Measurements from ENCODE around the gene GPLD1.

The GPLD1 gene

DNA sequence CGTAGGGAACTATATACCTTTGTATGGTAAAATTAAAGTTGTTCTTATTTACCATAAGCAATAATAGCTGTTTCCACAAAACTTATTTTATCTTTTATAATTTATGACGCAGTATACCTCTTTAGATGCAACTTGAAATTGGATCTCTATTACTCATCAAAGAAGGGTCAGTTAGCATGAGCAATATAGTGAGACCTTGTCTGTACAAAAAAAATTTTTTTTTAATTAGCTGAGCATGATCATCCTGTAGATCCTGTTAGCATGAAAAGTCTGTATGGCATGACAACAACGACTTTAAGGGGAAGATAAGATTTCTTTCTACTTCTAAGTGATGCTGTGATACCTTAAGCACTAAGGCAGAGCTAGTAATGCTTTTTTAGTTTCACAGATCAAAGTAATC, 11.3 kb upstream of the GPLD1 start:
- no peak for DNase-seq

DNA sequence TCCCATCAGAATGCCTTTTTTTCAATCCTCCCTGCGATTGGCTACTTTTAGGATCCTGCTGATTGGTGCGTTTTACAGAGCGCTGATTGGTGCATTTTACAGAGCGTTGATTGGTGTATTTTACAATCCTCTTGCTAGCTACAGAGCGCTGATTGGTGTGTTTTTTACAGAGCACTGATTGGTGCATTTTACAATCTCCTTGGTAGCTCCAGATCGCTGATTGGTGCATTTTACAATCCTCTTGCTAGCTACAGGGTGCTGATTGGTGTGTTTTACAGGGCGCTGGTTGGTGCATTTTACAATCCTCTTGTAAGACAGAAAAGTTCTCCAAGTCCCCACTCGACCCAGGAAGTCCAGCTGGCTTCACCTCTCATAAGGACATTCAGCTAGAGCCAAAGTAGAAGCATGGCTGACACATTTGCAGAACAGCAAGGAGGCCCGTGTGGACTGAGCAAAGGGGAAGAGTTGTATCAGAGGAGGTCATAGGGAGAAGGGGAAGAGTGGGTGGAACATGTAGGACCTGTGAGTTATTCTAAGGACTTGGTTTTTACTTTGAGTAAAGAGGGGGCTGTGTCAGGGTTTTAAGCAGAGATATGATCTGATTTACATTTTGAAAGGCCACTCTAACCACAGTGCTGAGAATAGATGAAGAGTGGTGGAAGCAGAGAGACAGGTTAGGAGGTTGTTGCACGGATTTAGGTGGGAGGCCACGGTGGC, 8.0 kb upstream of the GPLD1 start:
- no peak for DNase-seq

DNA sequence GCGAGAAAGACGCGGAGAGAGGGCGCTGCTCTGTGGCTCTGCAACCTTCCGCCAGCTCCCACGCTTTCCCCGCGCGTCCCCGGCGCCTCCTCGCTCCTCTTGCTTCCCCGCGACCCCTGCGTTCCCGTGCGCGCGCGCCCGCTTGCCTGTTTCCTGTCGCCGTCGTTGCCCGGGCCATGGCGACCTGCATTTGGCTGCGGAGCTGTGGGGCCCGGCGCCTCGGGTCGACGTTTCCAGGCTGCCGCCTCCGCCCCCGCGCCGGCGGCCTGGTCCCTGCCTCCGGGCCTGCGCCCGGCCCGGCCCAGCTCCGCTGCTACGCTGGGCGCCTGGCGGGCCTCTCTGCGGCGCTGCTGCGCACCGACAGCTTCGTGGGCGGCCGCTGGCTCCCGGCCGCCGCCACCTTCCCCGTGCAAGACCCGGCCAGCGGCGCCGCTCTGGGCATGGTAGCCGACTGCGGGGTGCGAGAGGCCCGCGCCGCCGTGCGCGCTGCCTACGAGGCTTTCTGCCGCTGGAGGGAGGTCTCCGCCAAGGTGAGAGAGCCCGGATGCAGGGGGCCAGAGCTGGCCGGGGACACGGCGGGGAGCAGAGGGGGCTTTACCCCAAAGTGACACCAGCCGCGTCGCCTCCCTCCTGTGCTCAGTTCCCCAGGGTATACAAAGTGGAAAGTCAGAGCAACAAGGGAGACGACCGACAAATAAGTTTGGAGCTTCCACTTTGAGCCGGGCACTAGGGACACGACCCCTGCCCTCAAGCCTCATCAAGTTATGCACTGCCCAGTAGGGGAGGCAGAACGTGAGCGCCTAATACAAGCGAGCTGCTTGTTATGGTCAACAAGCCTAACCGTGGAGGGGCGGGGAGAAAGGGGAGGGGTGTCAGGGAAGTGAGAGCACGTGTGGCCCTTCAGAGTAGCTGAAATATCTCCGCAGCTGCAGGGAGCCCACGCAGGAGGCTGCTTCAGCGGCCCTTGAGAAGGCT, 5.7 kb upstream of the GPLD1 start, which contains the start of gene ALDH5A1:
TSS of gene ALDH5A1 (plus strand) at position 149 of the 975 bp plus-strand sequence. CDS start at position 177, 28 bp downstream.
- peak; percentile 60 for DNase-seq

DNA sequence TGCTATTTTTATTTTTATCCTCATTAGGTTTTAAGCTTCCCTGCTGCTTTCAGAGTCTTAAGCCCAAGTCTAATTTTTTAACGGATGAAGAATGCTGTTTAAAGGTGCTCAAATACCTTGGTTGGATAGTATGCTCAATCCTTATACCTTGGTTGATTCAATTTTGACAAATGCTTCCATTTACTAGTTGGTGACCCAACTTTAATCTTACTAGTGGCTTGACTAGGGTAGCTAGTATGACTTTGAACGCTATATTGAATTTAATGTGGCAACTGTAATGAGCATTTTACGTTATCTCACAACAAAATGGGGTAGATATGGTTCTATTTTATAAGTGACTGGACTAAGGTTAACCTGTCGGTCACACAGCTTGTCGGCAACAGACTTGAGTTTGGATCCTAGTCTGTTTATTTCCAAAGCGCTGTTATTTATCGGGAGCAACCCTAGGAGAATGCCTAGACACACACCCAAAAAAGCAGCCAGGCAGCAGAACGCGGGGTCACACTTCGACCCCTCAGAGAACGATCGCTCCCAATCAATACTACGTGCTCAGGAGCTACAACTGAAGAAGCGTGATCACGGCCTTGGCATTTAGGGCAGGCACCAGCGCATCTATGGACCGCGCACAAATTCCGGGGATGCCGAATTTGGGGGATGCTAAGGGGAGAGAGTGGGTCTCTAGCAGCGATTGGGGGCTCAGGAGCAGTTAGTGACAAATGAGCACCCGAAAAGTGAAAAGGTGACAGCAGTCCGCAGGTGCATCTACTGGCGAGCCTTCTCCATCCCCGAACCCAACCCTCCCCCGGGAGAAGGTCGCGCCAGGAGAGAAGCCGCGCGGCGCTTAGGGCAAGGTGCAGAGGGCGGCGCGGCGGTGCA, 4.8 kb upstream of the GPLD1 start:
- no peak for DNase-seq

DNA sequence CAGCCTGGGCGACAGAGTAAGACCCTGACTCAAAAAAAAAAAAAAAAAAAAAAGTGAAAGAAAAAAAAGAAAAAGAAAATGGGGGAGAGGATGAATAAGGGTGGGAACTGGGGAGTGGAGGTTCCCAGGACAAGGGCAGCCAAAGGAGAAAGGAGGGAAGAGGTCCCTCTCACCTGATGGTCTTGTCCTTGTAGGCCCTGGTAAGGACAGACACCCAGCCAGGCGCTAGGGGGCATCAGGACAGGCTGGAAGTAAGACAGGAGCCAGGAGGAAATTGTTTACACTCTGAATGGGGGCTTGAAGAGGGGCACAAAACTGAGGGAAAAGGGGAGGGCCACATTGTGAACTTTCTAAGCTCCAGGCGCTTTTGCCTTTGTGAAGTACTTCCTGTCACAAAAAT, 3.1 kb upstream of the GPLD1 start:
- no peak for DNase-seq

DNA sequence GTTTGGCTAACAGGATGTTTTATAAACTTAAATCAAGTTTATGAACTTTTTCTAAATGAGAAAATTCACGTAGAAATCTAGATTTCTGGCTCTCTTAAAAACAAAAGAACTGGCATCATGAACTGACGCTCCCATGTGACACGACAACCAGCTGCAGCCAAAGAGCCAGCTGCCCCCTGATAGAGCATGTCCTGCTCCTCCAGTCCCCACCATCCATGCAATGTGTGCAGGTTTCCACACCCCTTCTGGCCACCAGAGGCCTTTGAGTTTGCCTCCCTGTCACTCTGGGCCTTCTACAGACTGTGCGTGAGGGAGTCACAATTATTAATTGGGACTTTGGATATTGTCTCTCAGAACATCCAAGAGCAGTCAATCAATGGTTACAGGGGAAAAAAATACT, 1.6 kb upstream of the GPLD1 start:
- no peak for DNase-seq

DNA sequence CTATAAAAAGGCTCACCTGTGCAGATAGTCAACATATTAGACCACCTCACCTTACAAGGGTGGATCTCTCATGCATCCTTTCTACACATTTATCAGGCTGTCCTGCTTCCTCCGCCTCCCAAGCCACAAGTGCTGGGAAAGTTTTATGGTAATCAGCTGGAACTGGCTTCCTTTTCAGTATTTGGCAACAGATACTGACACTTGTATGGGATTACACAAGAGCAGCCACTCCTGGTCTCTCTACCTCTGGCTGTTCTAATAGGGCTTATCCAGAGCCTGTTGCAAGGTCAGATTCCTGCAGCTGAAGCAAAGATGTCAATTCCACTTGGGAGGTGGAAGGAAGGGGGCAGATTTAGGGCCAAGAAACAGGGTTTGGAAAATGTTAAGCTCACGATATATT, 503 bp upstream of the GPLD1 start:
- no peak for DNase-seq

DNA sequence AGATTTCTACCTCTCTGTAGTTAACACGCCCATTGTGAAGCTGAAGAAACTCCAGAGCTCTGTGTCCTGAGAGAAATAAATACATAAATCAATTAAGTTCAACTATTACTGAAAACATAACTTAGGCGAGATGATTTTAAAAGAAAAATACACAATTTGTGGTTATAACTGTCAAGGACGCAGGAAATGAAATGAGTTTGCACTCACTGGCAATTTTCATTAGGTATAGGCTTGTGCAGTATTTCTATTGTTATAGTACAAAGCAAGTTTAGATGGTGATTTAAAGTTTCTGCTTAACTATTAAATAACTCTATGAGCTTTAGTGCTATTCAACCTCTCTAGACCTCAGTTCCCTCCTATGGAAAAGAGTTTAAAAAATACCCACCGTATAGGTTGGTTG, 3.3 kb downstream of the GPLD1 start:
- DNase-seq, result no peak

DNA sequence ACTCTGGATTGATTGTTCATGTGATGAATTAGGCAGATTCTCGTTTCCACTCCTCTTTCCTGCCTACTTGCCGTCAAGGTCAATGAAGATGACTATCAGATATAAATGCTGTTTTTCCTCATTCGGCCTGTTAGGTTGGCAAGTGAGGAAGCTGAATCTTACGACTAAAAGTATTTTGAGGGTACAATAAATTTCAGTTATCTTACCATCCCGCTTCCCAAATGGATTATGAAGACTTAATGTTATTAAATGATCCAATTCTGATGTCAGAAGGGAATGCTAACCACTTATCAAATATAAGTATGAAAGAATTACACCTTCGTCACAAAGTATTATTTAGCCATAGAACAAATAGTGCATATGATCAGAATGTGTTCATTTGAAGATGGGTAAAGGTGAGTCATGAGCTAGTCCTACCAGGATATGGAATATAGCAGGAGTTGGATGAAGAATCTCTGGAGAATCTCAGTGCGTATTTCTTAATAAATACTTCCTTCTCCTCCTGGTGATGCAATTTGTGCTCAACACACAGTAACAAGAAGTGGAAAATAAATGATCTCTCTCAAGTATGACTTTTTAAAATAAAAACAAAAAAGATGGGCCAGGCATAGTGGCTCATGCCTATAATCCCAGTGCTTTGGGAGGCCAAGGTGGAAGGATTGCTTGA, 4.6 kb downstream of the GPLD1 start:
- DNase-seq, result no peak

DNA sequence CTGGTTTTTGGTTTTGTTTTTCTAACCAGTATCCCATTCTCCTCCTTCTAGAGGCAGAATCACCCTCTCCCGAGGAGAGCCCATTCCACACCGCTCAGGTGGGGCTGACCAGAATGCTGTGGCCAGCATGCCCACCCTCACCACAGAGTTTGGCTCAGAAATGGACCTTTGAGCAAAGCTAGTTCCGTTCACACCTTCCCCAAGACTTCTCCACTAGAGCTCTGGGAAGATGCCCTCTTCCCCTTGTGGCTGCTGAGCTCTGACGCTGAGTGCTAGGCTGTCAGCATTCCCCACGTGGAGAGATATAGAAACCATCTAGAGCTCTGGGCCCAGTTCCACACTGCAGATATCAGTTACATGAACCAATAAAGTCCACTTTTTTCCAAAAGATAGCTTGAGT, 7.9 kb downstream of the GPLD1 start:
- no peak for DNase-seq

DNA sequence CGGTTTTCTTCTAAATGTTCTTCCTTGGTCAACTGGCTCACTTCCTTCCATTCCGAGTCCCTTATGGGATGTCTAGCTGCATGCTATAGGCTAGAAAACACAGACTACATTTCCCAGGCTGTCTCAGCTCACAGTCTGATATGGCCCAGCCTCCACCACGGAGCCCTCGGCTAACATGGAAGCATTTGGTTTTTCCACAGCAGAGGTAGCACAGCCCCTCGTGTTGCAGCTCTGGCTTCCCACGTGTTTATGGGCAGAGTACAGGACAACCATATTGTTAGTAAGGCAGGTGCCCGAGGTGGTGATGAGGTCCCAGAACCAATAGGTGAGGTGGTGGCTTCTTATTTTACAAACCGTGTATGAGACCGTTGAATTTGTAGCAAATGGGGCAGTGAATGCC, 8.7 kb downstream of the GPLD1 start:
- DNase-seq, result no peak

DNA sequence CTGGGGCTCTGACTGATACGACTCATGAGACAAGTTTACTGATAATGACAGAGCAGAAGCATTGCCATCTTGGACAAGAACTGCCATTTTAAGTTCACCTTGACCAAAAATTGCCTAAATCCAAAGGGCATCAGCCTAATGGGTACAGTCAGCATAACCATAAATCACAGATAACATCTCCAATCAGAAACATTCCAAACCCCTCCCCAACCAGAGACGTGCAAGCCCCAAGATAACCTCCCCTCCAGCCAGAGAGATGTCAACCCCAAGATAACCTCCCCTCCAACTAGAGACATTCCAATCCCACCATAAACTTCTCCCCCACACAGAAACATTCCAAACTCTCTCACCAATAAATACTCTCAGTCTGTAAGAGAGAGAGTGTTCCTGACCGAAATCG, 10.5 kb downstream of the GPLD1 start:
- DNase-seq, result no peak

DNA sequence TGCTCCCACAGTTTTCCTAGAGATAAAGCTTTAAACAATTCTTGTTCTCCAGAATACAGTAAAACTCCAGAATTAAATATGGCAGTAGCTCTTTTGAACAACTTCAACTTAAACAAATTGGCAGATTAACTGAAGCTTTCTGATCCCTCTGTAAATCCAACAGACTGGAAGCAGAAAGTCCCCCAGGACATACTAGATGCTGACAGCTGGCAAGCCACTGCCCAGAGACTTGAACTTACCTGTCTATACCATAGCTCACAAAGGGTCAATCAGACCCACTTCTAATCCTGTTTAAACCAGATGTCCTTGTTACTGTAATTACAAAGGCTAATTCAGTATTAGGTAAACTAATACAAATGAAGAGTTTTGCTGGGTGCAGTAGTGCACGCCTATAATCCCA, 12.3 kb downstream of the GPLD1 start:
- DNase-seq, result no peak

DNA sequence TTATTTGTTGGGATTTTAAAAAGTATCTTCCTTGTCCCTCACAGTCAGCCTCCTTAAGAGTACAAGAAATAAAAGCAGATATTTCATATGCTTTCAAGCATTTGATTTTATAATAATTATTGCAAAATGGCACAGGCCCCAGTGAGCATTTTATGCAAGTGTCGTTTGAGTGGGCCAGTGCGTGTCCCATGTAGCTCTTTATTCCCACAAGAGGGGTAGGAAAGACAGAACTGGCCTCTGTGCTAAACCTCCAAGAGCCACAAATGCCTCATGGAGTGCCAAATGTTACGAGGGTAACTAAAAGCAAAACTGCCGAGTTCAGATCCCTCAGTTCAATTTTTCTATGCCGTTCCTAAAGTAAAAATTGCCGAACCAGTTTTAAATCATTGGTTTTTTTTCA, 12.7 kb downstream of the GPLD1 start:
- no peak for DNase-seq

DNA sequence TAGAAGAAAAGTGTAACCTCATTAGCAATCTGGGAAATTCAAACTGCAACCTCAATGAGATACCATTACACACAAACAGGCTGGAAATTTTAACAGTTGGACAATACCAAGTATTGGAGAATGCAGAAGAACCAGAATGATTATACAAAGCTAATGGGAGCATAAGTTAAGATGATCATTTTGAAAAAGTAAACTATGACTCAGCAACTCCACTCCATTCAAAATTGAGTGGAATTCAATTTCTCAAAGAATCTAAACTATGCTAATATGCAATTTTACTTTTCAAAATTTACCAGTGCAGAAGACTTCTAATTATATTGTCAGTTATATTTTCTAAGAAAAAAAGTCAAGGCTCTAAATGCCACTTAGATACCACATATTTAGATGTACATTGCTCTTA, 17.2 kb downstream of the GPLD1 start:
- DNase-seq, result no peak

DNA sequence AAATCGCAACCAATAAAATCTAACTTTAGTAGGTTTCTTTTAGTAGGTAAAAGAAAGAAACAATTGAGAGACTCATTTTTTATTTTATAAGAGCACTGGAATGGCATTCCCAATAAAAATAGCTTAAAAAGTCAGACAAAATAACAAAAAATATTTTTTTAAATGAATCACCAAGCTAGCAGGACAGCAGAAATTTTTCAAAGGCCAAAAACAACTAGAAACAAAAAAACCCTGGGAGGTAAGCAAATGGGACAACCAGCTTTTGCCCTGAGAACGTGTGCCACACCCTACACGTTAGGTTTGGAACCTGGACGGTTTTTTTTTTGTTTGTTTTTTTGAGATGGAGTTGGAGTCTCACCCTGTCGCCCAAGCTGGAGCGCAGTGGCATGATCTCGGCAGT, 19.6 kb downstream of the GPLD1 start:
- DNase-seq, result no peak

DNA sequence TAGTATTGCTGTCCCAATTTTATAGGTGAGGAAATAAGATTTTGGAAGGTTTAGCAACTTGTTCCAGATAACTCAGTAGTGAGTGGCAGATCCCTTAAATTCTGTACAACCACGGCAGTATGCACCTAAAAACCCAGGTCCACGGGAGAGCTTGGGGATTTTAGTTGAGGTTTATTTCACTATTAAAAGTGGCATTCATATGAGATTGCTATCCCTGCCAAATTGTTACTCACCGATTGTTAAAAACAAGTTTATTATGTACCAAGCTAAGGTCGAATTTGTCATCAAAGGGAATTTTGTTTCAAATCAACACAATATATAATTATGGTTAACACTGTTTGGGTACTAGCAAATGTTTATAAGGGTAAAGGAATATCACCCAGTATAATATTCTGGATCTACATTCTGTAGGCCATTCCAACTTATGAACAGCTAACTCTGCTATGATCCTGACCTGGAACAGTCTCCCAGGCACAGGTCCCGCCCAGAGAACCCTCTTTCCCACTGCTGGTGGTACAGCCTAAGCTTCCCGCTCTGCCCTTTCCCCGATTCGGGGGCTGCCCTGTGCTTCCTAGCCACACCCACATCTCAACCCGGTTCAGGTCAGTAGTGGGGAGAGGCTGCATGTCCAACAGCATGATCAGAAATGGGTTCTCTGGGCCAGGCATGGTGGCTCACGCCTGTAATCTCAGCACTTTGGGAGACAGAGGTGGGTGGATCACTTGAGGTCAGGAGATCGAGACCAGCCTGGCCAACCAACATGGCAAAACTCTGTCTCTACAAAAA, 24.9 kb downstream of the GPLD1 start:
- no peak for DNase-seq

DNA sequence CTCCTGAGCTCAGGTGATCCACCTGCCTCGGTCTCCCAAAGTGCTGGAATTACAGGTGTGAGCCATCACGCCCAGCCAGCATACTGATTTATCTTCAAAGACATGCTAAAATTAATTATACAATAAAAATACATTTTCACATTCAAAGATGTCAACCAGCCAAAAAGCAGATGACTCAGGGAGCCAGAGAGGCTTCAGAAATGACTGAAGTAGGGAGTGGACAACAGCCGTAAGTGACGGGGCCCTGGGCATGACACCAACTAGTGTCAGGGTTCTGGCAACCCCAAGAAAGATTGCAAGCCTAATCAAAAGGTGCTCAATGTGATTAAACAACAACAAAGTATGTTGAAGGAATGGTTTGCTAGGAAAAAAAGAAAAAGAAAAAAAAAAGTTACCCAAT, 28.4 kb downstream of the GPLD1 start:
- DNase-seq, result no peak

DNA sequence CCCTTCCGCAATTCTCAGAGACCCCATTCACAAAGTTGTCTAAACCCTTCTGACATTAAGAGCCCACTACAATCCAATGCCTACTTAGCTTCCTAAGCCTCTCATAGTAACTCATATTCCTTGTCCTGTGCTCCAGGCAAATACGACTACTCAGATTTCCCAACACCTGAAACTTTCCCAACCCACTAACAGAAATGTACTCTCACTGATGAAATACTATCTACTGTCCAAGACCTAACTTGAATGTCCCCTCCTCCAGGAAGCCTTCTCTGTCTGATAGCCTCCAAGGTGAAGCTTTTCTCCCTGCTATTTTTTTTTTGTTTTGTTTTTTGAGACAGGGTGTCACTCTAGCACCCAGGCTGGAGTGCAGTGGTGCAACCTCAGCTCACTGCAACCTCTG, 30.4 kb downstream of the GPLD1 start:
- no peak for DNase-seq

DNA sequence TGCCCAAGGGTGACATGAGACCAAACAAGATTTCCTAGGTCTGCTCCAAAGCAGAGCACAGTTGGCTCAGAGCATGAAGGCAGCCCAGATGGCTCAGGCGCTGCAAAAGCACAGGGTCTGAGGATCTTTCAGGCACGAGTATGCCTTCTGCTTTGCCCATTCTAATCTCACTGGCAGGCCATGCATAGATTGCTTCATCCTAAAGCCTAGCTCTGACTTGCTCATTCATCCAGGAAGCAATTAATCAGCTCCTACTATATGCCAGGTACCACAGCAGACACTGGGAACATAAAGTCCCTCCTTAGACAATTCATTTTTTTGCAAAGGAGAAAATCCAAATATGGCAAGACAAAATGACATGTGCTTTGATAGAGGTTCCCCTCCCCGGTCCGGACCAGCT, 31.2 kb downstream of the GPLD1 start:
- no peak for DNase-seq

DNA sequence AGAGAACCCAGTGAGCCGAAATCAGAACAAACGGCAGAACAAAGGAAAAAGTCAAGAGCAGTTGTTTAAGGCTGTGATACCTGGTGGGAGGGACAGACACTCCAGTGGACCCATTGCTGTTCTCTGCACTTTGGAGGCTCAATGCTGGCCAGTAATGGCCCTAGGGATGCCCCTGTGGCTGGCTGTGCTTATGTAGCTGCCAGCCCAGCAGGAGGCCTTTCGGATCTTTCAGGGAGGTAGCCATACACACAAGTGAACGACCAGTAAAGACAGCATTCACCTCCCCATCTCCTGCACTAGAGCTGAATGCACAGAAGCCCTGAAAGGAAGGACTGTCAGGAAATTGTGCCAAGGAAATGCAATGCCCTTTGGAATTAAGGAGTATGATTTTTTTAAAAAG, 34.3 kb downstream of the GPLD1 start:
- no peak for DNase-seq

DNA sequence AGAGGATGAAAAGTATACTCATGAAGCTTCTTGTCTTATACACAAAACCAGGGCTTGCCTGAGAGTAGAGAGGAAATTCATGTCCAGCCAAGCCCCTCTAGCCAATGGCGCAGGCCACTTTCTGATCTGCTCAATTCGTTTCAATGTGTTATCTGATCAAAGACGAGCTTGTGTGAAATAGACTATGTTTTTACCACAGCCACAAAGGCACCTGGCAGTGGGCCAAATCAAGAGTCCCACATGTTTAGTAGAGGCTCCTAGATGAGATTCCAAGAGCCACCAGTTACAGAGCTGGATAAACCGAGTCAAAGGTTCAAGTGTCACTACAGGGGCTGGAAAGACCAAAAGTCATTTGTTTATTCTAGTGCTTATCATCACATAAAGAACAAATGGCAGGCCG, 34.9 kb downstream of the GPLD1 start:
- DNase-seq, result no peak
